SH-SY5Y (cell line): ENCODE results near the gene PIWIL1.

Experiments
- GATA2 ChIP-seq: IDR thresholded peaks from 2 replicates; pipeline ENCODE4 v1.6.1; 2011; ENCODE audit warnings: mild to moderate bottlenecking, low read depth, low read length
- GATA3 ChIP-seq: IDR thresholded peaks from 2 replicates; pipeline ENCODE4 v1.6.1; 2011; ENCODE audit warnings: low read depth, mild to moderate bottlenecking, low read length, moderate library complexity

GRCh38 chr12:130374083-130374482 lies 36.4 kb downstream of the PIWIL1 start:
- TF ChIP-seq GATA2 (no peak), GATA3 (no peak)
